HG02610 (cell line): ENCODE data around the gene ERGIC1.
"Not testable (repeated sequence)": the region's sequence is repeated elsewhere in the genome, so short reads cannot be mapped to it uniquely, and the experiment has no call there.

Source experiments
- ATAC-seq: cut with Tn5 transposase; IDR thresholded peaks from one replicate; pipeline ENCODE4 v1.9.1; 2021; ENCODE audit warnings: mild to moderate bottlenecking, moderate library complexity; ENCODE audit not compliant: unreplicated experiment

ERGIC1 gene

DNA sequence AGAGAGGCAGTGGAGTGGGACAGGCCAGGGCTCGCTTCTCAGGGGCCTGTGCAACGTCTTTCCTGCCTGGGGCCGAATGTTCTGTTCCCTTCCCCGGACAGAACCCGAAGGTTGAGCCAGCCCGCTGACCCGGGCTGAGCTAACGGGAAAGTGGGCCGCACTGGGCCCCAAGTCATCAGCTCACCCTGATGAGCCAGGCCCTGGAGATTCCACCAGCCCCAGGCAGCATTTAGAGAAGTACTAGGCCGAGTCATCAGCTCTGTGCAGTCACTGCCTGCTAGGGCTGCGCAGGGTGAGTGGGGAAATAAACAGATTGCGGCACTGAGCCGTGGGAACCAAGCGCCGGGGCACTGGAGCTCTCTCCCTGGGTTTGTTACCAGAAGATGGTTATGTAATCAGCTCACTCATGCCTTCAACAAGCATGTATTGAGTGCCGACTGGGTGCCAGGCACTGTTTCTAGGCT is 33.9 kb upstream of the ERGIC1 start:
- ATAC-seq = no peak

DNA sequence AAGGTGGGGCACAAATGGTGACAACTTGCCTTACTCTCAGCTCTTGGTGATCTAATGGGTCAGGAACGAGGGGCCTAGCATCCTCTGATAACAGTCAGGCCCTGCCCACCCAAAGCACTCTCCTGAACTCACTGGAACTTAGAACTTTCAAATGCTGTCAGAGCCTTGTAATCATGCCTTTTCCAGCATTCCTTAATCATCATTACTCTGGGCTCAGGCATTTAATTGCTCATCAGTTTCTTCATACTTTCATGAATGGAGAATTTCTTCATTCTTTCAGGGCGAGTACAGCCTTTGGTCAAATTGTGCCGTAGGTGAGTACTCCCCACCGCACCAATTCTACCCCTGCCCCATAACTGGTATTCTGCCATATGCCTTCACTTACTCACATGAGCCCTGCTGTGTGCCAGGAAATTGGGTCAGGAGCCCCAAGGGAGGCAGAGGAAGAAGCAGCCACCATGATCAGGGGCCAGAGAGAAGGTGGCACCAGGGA is 32.8 kb upstream of the ERGIC1 start:
- ATAC-seq = no peak

DNA sequence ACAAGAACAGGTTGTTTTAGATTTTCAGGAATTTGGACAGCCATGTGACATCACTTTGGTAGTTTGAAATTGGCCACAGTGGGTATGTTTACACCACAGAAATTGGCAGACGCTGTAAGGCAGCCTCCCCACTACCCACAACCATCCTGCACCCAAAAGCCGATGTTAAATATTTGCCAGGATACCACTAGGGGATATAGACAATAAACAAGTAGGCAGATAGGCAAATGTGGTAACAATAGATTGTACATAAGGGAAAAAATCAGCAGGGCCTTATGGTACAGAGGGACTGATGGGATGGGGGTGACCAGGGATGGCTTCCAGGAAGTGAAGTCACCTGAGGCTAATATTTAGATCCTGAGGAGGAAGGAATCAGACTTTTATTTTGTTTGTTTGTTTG is 31.9 kb upstream of the ERGIC1 start:
- no peak for ATAC-seq

DNA sequence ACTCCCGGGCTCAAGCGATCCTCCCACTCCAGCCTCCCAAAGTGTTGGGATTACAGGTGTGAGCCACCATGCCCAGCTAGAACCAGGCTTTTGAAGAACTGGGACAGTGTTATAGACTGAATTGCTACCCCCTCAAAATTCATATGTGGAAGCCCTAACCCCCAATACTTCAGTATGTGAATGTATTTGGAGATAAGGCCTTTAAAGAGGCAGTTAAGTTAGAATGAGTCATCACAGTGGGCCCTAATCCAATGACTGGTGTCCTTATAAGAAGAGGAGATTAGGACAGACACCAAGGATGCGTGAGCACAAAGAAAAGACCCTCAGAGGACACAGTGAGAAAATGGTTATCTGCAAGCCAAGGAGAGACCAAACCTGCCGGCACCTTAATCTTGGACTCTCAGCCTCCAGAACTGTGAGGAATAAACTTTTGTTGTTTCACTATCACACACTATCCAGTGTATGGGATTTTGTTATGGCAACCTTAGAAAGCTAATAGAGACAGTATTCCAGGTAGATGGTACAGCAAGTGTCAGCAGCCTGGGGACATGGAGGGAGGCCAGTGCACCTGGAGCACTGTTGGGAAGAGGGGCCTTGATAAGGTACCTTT is 31.4 kb upstream of the ERGIC1 start:
- no peak for ATAC-seq

DNA sequence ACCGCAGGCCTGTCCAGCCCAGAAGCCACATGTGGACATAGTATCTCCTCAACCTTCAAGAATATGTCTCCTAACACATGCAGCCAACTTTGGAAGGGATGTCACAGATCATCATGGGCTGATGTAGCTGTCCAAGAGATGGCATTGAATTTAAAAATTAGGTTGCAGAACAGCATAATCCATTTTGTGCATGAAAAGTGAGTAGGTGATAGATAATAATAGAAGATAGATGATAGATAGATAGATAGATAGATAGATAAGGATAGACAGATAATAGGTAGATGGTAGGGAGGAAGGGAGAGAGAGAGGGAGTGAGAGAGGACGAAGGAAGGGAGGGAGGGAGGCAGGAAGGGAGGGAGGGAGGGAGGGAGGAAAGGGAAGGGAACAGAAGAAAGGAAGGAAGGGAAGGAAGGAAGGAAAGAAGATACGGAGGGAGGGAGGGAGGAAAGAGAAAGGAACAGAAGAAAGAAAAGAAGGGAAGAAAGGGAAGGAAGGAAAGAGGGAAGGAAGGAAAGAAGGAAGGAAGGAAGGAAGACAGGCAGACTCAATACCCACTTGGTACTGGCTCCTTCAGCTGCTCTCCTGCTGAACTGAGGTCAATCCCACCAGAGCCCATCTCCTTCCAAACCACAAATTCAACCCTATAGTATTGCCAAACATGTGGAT is 28.9 kb upstream of the ERGIC1 start:
- no peak for ATAC-seq

DNA sequence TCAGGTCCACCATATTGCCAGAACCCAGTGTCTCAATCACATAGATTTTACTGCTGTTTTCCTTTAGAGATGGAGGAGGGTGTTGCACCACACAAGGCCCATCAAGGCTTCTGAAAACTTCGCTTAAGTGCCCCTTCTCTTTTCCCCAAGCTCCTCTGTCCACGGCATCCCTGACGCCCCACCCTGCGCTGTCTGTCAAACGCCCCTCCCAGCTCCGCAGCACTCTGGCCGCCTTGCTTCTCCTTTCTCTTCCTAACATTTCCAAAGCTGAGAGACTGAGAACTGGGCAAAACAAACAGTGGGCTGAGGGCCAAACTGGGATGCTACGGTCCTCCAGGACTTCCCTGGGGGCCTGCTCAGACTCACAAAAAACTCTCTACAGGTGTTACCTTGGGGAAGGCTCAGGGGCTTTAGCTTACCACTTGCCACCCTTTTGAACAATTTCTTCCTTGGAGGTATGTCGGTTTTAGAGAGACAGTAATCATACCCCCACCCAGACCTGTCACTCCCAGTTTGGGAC is 28.3 kb upstream of the ERGIC1 start:
- ATAC-seq = no peak

DNA sequence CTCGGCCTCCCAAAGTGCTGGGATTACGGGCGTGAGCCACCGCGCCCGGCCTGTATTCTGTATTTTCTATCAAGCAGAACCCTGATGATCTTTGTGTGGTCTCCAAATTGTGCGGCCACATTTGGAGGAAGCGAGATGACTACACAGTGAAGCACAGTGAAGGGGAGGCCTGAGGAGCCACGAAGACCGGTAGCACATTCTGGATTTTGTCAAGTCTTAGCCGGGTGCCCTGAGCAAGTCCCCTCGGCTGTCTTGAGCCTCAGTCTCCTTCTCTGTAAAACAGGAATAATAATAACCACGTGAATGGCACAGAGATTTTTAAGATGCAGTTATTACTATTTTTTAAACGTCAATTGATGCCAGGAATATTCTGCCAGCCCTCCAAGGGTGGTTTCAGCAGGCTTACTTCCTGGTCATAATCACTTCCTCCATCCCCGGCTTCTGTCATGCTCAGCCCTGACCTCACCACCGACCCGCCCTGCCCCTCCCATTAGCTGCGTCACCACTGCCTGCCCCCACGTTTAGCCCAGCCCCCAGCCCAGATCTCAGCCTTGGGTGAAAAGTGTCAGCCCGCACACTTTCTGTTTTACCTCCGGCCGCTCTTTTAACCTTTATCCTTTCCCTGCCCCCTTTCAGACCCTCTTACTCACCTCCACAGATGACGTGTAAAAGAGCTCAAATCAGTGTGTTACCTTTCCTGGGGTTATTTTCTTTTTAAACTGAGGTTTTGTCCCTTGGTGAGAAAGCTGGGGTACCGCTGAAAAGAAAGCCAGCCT is 27.0 kb upstream of the ERGIC1 start:
- peak; percentile 95 for ATAC-seq

DNA sequence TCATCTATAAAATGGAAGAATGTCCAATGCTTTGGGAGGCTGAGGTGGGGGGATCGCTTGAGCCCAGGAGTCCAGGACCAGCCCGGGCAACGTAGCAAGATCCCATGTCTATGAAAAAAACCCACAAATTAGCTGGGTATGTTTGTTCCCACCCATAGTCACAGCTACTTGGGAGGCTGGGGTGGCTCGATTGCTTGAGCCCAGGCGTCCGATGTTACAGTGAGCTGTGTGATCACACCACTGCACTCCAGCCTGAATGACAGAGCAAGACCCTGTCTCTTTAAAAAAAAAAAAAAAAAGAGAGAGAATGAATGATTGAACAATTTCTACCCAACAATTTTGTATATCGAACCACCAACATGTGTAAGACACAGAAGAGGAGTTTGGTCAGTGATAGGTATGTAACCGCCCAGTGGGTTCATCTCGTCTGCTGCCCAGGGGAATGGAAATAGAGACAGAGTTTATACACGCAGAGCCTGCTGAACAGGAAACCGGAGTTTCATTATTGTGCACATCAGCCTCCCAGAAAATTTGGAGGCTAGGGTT is 26.2 kb upstream of the ERGIC1 start:
- ATAC-seq = no peak

DNA sequence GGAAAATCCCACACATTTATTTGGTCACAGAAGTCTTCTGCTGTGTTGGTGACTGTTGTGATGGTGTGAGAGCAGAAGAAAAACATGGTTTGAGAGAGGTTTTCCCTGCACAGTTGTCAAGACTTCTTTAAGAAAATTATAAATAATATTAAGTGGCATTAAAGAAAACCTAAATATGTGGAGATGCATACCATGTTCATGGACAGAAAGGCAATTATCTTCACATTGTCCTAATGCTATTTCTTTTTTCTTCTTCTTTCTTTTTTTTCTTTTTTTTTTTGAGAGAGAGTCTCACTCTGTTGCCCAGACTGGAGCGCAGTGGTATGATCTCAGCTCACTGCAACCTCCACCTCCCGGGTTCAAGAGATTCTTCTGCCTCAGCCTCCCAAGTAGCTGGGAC is 24.3 kb upstream of the ERGIC1 start:
- ATAC-seq = no peak

DNA sequence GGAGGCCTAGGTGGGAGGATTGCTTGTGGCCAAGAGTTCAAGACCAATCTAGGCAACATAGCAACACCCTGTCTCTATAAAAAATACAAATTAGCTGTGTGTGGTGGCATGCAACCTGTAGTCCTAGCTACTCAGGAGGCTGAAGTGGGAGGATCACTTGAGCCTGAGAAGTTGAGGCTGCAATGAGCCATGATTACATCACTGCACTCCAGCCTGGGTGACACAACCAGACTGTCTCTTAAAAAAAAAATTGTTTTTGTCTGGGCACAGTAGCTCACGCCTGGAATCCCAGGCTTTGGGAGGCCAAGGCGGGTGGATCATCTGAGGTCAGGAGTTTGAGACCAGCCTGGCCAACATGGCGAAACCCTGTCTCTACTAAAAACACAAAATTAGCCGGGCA is 23.1 kb upstream of the ERGIC1 start:
- ATAC-seq = not testable (repeated sequence)

DNA sequence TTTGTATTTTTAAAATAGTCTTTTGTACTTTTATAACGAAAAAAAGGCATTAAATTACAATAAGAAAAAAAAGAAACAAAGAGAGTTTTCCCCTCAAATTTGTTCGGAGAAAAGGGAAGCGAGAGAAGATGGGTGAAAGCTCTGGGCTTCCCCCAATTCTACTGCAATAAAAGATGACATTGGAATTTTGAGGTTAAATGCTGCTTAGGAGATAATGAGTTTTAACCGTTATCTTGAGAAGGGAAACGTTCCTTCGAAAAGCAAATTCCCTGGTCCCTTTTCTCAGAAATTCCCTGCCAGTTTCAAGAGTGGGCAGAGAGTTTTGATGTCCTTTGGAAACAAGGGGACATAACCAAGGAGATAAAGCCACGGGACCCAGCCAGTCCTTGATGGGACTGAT is 18.4 kb upstream of the ERGIC1 start:
- no peak for ATAC-seq

DNA sequence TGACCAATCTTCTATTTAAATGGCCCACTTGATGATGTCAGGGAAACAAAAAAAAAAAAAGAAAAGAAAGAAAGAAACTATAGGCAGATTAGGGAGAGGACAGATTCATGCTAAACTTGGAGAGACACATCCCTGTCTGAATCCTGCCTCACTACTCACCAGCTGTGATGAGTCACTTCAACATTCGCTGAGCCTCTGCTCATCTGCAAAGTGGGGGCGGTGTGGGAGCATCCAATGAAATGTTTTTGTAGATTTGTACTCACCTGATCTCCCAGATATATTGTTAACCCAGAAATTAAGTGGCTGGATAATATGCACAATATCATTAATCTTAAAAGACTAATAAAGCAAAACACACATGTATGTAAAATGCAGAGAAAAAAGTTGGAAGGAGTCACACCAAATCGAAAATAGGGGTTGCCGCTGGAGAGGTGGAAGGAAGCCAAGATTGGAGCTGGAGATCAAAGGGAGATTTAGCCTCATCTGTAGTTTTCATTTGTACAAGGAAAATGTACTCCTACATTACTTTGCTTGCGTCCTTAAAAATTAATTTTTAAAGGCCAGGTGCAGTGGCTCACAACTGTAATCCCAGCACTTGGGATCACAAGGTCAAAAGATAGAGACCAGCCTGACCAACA is 17.0 kb upstream of the ERGIC1 start:
- ATAC-seq = no peak

DNA sequence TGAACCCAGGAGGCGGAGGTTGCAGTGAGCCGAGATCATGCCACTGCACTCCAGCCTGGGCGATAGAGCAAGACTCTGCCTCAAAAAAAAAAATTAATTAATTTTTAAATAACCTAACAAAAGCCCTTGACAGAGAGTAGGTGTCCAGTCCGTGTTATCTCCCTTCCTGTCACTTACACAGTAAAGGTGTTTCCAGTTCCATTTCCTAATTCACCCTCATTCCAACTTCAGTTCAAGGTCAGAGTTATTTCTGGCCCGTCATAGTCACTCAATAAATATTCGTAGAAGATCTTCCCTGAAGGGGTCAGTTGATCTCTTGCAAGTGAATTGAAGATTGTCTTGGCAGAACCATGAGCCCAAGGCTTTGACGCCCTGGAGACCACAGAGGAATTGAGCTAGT is 16.4 kb upstream of the ERGIC1 start:
- ATAC-seq = no peak

DNA sequence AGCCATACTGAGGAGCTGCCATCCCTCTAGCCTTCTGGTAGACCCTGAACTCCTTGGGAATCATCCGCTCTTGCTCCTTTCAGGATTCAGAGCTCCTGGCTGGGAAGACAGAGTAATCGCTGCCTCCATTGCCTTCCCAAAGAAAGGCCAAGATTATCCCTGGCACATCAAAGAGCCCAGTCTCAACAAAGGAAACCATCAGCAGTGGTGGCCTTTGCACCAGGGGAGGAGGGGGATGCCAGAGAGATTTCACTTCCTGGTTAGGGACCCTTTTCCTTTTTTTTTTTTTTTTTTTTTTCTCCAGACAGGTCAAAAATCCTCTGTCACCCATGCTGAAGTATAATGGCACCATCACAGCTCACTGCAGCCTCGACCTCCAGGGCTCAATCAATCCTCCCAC is 16.0 kb upstream of the ERGIC1 start:
- ATAC-seq = no peak

DNA sequence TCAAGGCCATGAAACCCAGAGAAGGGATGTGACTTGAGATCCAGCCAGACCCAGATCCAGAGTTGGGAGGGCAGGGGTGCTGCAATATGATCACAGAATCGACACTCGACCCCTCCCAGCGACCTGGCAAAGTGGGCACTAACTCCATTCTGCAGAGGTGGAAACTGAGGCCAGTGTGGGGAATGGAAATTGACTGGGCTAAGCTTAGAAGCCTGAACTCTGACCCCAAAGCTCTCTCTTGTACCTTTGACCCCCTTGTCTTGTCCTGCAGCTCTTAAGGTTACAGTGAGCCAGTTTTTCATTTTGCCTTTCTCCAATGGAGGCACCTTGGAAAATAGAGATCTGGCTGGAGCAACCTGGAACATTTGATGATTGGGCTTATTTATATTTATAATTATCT is 14.5 kb upstream of the ERGIC1 start:
- no peak for ATAC-seq

DNA sequence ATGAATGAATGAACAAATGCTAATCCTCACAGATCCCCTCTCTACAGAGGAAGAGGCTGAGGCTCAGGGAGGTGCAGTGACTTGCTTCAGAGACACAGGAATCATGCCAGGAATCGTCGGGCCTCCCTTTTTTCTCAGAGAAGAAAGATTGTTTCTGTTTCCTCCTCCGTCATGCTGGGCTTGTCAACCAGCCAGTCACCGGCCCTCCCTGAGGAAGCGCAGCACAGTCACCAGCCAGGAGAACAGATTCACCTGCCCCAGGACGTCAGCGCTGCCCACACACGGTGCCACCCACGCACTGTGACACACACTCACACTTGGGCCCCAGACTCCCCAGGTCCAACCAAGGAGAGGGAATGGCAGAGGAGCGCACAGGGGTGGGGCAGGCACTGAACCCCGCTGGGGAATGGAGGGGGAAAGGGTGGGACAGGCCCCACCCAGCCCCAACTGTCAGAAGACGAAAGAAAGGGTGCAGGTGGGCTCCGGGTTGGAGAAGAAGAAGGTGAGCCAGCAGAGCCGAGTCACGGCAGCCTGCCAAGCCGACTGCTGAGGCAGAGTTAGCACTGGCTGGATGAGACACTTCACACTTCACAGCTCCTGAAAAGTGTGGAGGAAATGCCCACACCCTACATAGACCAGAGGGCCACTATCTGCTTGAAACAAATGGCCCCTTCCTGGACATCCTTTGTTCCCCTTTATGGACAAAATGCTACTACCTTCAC is 13.8 kb upstream of the ERGIC1 start:
- ATAC-seq = no peak

DNA sequence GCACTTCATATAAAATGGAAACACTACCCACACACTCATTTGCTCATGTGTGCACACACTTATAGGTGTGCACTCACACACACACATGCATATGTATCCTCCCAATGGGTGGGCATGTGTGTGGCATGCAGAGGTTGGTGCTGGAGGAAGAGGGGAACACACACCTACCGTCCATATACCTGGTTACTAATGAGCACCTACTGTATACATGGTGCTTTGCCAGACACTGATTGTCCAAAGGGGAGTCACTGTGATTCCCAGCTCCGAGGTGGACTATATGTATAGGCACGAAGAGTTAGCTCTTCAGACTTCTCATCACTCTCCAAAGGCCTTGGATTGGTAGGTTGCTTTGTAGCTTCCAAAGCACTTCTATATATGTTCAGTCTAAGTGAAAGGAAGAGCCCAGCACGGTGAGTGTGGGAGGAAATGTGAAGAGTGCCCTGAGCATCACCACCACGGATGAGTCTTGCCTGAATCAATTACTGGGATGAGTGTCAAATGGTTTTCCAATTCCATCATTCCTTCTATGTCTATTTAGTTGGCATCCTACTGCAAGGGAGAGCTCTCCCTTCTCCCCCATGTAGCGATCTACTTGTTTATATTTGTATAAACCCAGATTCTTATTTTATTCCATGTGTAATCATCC is 12.6 kb upstream of the ERGIC1 start:
- no peak for ATAC-seq

DNA sequence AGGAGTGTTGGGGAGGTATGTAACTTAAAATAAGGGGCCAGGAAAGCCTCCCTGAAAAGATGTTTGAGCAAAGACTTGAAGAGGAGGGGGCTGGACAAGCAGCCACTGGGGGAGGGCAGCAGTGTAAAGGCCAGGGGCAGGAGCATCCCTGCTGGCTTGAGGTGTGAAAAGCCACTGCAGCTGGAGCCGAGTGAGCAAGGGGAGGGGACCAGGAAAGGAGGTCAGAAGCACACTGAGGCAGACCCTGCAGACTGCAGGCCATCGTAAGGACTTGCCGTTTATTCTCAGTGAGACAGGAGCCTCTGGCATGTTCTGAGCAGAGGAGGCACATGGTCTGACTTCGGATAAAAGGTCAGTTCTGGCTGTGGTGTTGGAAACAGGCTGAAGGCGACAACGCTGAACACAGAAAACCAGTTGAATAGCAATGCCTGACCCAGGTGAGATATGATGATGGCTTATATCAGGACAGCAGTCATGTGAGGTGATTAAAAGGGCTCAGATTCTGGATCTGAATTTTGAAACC is 10.2 kb upstream of the ERGIC1 start:
- ATAC-seq = no peak

DNA sequence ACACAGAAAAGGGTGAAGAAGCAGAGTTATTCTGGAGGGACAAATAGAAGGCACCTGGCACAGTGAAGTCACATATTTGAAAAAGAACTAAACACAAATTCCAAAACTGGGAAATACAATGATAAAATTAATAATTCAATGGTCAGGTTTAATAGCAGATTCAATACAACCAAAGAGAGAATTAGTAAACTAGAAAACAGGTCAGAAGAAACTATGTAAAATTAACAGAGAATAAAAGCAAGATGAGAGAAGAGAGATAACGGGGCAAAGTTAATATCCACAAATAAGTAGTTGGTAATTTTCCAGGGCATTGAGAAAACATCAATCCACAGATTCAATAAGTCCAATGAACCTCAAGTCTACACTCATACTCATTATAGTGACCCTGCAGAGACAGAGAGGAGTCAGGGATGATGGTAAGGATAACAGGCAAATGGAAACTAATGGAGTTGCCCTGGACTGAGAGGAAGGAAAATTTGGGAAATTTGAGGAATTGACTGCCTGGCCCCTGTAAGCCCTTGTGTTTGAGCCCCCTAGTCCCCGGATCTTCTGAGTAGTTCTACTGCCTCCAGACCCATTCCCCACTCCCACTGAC is 8.3 kb upstream of the ERGIC1 start:
- ATAC-seq = no peak
